Smooth muscle cell (in vitro differentiated cells): ENCODE data around the gene FICD. TPM values are rescaled to one million over a fixed set of nuclear protein-coding genes. Genes with fewer than 3 reads are reported as not detected.
"Not testable (repeated sequence)": the region's sequence is repeated elsewhere in the genome, so short reads cannot be mapped to it uniquely, and the experiment has no call there.

ENCODE experiments used
- DNase-seq: peaks from one replicate; lab custom pipeline; 2025; ENCODE audit not compliant: unreplicated experiment; lab: John Stamatoyannopoulos, UW
- H2AFZ ChIP-seq: fragments of 200-600 bp; sonication (generic); 2 replicates; pipeline ENCODE4 v1.6.0; 2016; ENCODE audit warnings: antibody characterized with exemption, low read depth, mild to moderate bottlenecking
- H3F3A ChIP-seq: fragments of 200-600 bp; sonication (generic); 2 replicates; pipeline ENCODE4 v1.6.0; 2017; ENCODE audit warnings: antibody characterized with exemption, low read depth
- H3K27ac ChIP-seq: fragments of 200-600 bp; sonication (generic); 2 replicates; pipeline ENCODE4 v1.5.1; 2016; ENCODE audit warnings: low read depth, mild to moderate bottlenecking
- H3K27me3 ChIP-seq: fragments of 200-600 bp; sonication (generic); 2 replicates; pipeline ENCODE4 v1.6.1; 2016; ENCODE audit warnings: low read depth, mild to moderate bottlenecking
- H3K36me3 ChIP-seq: fragments of 200-600 bp; sonication (generic); 2 replicates; pipeline ENCODE4 v1.5.1; 2016; ENCODE audit warnings: low read depth
- H3K4me1 ChIP-seq: fragments of 200-600 bp; sonication (generic); 2 replicates; pipeline ENCODE4 v1.5.1; 2016; ENCODE audit warnings: low read depth
- H3K4me2 ChIP-seq: fragments of 200-600 bp; sonication (generic); 2 replicates; pipeline ENCODE4 v1.6.0; 2016; ENCODE audit warnings: mild to moderate bottlenecking
- H3K4me3 ChIP-seq: fragments of 200-600 bp; sonication (generic); 2 replicates; pipeline ENCODE4 v1.5.1; 2016; ENCODE audit warnings: mild to moderate bottlenecking
- H3K79me2 ChIP-seq: fragments of 200-600 bp; sonication (generic); 2 replicates; pipeline ENCODE4 v1.6.0; 2016; ENCODE audit warnings: low read depth, mild to moderate bottlenecking
- H3K9ac ChIP-seq: fragments of 200-600 bp; sonication (generic); 2 replicates; pipeline ENCODE4 v1.6.0; 2016; ENCODE audit warnings: low read depth
- H3K9me3 ChIP-seq: fragments of 200-600 bp; sonication (generic); replicated peaks from 2 replicates; pipeline ENCODE4 v1.5.1; 2016; ENCODE audit warnings: low read depth
- H4K20me1 ChIP-seq: fragments of 200-600 bp; sonication (generic); 2 replicates; pipeline ENCODE4 v1.6.0; 2016; ENCODE audit warnings: low read depth
- WGBS: methylation state at CpG from one replicate; pipeline ENCODE4 v1.1.7; 2016; ENCODE audit warnings: low lambda C conversion rate; 5-methylcytosine and 5-hydroxymethylcytosine counted together
- polyA plus RNA-seq: library from polyadenylated mRNA; unstranded; fragments of >200 nt; fragmentation: Nextera tagmentation; extraction: Ambion mirVana; gene quantifications from 2 replicates; pipeline ENCODE4 v1.2.1, GENCODE V29; 2016
- total RNA-seq: library from RNA; depleted of rRNA; stranded (reverse); fragments of >200 nt; gene quantifications from 2 replicates; pipeline ENCODE4 v1.2.3, GENCODE V29; 2014
- TF ChIP-seq, protein P1 (sequence below): fragments of 200-600 bp; sonication (generic); IDR thresholded peaks from 2 replicates; pipeline ENCODE4 v1.5.1; 2017; ENCODE audit warnings: borderline replicate concordance, mild to moderate bottlenecking, antibody characterized with exemption; ENCODE audit not compliant: insufficient read depth, poor library complexity, severe bottlenecking

Gene FICD
- total and polyA plus RNA-seq, 2 experiments from 2014 or later = 6.8 to 7.5 TPM

GRCh38 chr12:108548954-108549521, 34.0 kb downstream of the FICD start:
- DNase-seq = no peak
- 89% methylated on average over 7 of the region's 7 CpGs for WGBS
- Histone ChIP-seq H3F3A (no peaks in the 10 kb centered on the region), H3K4me2 (no peak overlapping the region), H3K9me3 (no peaks in the 10 kb centered on the region), H3K27ac (no peak overlapping the region), H3K4me3 (no peak overlapping the region), H3K4me1 (no peaks in the 10 kb centered on the region), H3K79me2 (peaks cover 61% of the 10 kb centered on the region), H2AFZ (no peak overlapping the region), H3K36me3 (no peaks in the 10 kb centered on the region), H4K20me1 (peaks cover 90% of the 10 kb centered on the region), H3K27me3 (no peaks in the 10 kb centered on the region), H3K9ac (no peak overlapping the region)
- TF ChIP-seq, protein P1, sequence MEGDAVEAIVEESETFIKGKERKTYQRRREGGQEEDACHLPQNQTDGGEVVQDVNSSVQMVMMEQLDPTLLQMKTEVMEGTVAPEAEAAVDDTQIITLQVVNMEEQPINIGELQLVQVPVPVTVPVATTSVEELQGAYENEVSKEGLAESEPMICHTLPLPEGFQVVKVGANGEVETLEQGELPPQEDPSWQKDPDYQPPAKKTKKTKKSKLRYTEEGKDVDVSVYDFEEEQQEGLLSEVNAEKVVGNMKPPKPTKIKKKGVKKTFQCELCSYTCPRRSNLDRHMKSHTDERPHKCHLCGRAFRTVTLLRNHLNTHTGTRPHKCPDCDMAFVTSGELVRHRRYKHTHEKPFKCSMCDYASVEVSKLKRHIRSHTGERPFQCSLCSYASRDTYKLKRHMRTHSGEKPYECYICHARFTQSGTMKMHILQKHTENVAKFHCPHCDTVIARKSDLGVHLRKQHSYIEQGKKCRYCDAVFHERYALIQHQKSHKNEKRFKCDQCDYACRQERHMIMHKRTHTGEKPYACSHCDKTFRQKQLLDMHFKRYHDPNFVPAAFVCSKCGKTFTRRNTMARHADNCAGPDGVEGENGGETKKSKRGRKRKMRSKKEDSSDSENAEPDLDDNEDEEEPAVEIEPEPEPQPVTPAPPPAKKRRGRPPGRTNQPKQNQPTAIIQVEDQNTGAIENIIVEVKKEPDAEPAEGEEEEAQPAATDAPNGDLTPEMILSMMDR = no peak

DNA sequence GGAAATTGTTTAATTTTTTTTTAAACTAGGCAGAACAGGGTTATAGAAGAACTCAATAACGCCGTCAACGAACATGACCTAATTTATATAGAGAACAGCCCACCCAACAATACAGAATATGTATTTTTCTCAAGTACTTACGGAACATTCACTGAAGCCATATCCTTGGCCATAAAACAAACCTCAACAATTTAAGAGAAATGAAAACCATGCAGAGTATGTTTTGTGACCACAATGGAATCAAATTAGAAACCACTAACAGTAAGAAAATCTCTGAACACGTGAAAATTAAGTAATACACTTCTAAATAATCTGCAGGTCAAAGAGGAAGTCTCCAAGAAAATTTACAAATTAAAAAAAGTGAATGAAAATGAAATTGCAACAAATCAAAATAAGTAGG, 36.5 kb downstream of the FICD start:
- 71% methylated on average over 5 of the region's 5 CpGs for WGBS
- Histone ChIP-seq H3K79me2 (peaks cover 83% of the 10 kb centered on the region), H3K4me2 (peak overlapping the region; percentile 55), H3K27me3 (no peaks in the 10 kb centered on the region), H2AFZ (no peak overlapping the region), H3F3A (no peaks in the 10 kb centered on the region), H3K4me1 (no peaks in the 10 kb centered on the region), H3K36me3 (no peaks in the 10 kb centered on the region), H3K9me3 (no peaks in the 10 kb centered on the region), H3K4me3 (no peak overlapping the region), H3K27ac (peak overlapping the region; percentile 5), H3K9ac (no peak overlapping the region), H4K20me1 (peaks cover 94% of the 10 kb centered on the region)
- no peak for DNase-seq
- TF ChIP-seq, protein P1 = no peak

DNA sequence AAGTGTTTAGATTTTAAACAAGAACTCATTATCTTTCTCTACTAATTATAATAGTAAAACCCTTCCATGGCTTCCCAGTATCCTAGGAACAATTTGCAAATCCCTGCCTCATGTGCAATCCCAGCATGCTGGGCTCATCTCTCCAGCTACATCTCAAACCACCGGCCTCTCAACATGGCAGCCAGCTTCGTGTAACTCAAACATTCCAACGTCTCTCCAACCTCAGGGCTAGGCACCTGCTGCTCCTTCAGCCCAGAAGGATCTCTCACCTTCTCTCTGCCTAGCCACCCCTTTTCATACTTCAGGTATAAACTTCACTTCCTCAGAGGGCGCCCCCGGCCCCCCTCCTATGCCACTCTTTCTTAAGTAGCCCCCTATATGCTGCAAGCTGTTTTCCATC, 38.7 kb downstream of the FICD start:
- peaks cover 99% of the 10 kb centered on the region for H4K20me1 ChIP-seq
- 93% methylated on average over 5 of the region's 5 CpGs for WGBS
- H3K9me3 ChIP-seq = no peaks in the 10 kb centered on the region

GRCh38 chr12:108555383-108555782, 40.3 kb downstream of the FICD start:
- H4K20me1 ChIP-seq = peaks cover 97% of the 10 kb centered on the region
- peaks cover 100% of the 10 kb centered on the region for H3K79me2 ChIP-seq
- not testable (repeated sequence) for H3K4me1 ChIP-seq, H3K36me3 ChIP-seq, H3K9ac ChIP-seq, H3K4me3 ChIP-seq, H3K9me3 ChIP-seq, H3K4me2 ChIP-seq, H2AFZ ChIP-seq, H3F3A ChIP-seq, H3K27me3 ChIP-seq, DNase-seq, H3K27ac ChIP-seq
- WGBS = 92% methylated on average over 9 of the region's 9 CpGs

More for the DNA sequence above, 38.7 kb downstream of the FICD start:
- no peak overlapping the region for H3K4me3 ChIP-seq
- peaks cover 100% of the 10 kb centered on the region for H3K79me2 ChIP-seq
- no peaks in the 10 kb centered on the region for H3F3A ChIP-seq
- H3K27me3 ChIP-seq = no peaks in the 10 kb centered on the region
- no peak overlapping the region for H3K9ac ChIP-seq
- no peak overlapping the region for H2AFZ ChIP-seq
- H3K4me1 ChIP-seq = no peaks in the 10 kb centered on the region
- TF ChIP-seq, protein P1 = no peak
- H3K27ac ChIP-seq = no peak overlapping the region
- H3K4me2 ChIP-seq = no peak overlapping the region
- no peak for DNase-seq
- no peaks in the 10 kb centered on the region for H3K36me3 ChIP-seq
